CD1c-positive myeloid dendritic cell (primary cell): ENCODE measurements around the gene ICE1.
A peak's percentile ranks its signal among the peaks of the same experiment; 100 is the strongest.
"Not testable (repeated sequence)": the region's sequence is repeated elsewhere in the genome, so short reads cannot be mapped to it uniquely, and the experiment has no call there.

Source experiments
- DNase-seq: peaks from one replicate; pipeline ENCODE4 v3.0.0-alpha.2; 2016; ENCODE audit errors: extremely low spot score

ICE1 gene

DNA sequence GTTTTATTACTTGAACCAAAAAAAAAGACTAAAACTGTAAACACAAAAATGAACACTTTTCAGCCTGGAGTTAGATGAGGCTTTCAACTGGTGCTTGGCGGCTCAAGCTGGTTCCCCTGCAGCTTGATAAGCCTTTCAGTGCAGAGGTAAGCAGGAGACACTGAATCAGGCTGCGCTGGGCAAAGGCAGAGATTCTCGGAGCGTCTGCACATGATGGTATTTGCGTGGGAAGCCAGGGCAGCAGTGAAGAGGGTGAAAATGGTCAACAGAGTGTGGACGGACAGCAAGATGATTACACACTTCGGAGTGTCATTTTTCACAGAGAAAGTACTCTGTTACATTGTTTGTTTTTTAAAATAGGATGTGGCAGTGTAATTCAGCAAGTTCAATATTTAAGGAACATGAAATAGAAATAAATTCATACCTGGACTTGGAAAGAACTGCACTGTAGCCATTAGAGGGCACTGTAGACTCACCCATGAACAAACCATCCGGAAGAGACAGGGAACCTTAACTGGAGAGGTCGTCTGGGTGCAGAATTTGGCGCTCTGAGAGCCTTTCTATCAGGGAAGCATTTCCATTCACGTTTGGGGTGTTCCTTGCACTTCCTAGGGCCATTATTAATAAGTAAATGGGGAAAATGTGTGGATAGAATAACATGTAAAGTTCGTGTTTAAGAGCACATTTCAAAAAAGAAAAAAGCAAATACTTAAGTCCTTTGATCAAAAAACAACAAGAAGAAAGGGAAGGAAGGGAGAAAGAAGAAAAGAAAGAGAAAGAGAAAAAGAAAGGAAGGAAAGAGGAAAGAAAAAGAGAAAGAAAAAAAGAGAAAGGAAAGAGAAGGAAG is 69.8 kb downstream of the ICE1 start:
- peak; percentile 50 for DNase-seq

DNA sequence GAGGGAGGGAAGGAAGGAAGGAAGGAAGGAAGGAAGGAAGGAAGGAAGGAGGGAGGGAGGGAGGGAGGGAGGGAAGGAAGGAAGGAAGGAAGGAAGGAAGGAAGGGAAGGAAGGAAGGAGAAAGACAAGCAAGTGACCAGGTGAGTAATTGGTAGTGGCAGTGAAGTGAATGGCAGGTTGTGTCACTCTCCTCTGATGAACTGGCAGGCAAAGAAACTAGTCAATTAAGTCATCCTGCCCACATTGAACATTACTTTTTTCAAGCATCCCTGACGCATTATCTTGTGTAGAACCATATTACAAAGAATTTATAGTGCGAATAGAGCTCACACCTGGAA is 70.4 kb downstream of the ICE1 start:
- DNase-seq, result not testable (repeated sequence)

DNA sequence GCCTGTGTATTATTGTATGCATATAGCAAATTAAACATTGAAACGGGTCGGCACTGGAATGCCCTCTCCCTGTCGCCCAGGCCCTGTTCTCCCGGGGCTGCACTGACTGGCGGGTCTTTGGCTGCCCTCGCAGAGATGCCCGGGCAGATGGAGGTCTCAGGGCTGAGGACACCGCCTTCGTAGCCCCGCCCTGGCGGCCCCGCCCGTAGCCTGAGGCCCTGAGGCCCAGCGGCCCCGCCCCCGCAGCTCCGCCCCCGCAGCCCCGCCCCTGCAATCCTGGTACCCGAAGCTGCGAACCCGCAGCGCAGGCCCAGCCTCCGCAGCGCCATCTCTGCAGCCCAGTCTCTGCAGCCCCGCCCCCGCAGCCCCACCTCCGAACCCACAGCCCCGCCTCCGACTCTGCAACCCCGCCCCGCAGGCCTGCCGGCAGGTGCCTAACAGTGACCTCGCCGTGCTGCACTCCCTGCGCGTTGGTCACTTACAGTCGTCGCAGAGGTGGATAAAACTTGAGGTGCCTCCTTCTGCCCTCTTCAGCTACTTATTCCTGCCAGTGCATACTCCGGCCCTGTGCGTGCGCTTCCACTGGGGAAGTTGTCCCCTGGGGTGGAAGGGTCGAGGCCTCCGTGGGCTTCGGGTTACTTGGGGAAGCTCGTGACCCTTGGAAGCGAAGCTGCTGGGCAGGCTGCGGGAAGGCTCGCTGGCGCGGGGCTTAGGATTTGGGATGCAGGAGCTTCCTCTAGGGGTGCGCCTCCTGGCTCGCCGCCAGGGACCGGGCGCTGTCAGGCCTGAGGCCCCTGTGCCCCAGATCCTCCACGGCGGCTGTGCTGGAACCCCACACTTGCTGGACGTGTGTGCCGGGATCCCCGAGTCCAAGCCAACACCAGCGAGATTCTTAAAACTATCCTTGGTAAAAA is 72.3 kb downstream of the ICE1 start:
- DNase-seq, result peak; percentile 58

GRCh38 chr5:5497152-5497788 is 74.8 kb downstream of the ICE1 start:
- no peak for DNase-seq

- DNase-seq, result no peak
Observed at GRCh38 chr5:5499442-5499841, 77.0 kb downstream of the ICE1 start.

DNA sequence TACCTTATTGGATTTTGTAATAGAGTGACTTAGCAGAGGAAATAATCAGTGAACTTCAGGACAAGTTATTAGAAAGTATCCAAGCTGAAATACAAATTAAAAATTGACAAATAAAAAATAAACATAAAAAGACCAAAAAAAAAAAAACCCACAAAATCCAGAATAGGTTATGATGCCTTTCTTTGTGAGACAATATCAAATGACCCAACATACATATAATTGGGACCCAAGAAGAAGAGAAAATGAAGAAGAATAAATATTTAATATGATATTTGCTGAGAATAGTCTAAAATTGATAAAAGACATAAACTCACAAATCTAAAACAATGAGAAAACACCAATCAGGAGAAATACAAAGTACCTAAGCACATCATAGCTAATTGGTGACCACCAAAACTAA is 81.8 kb downstream of the ICE1 start:
- no peak for DNase-seq

DNA sequence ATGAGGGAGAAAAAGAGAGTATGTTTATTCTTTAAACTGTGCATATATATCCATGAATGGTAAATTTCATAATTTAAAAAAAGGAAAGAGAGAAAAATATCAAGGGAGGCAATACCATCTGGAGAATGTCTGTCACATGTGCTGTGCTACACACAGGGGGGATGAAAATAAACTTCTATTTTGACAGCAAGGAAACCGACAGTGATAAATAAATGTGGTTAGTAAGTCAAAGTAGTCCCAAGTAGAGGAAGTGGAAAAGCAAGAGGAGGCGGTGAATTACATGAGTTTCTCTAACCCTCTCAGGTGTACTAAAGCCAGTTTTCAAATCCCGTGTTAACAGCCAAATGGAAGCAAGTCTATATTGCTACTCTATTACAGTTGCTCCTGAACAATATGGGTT is 83.3 kb downstream of the ICE1 start:
- DNase-seq, result no peak

GRCh38 chr5:5508391-5508790 is 85.9 kb downstream of the ICE1 start:
- no peak for DNase-seq

DNA sequence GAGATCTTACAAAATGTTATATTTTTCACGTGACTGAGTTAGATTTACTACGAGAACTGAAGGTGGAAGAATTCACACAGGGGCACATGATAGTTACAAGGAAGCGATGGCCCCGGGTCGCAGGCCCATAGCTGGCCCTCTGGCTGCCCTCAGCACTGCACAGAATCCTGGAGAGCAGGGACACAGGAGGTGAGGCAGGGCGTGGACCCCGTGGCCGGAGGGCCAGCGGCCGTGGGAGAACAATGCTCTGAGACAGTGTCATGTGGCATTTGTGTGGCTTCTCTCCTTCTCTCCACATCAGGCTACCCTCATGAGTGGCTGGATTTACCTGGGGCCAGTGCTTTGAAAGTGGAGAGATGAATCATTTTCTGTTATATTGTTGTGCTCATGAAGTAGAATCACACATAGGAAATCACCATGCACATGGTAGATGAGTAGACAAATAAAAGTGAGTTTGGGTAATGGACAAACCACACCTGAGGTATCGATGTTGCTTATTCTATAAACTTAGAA is 89.5 kb downstream of the ICE1 start:
- no peak for DNase-seq

DNA sequence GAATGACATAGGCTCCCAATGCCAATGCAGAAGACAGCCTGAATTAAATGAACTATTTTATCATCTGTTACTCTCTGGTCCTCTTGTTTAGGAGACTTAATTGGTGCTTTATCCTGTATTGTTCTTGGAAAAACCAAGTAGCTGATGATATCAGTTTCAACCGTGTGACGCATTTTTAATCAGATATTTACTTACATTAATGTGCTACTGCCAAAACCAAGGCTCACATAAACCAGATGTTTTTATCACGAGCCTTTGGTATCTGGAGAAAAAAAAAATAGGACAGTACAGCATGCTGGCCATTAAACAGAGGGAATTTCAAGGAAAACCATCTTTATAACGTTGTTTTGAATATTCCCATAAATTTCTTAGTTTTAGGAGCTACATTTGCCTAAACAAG is 90.1 kb downstream of the ICE1 start:
- no peak for DNase-seq

DNA sequence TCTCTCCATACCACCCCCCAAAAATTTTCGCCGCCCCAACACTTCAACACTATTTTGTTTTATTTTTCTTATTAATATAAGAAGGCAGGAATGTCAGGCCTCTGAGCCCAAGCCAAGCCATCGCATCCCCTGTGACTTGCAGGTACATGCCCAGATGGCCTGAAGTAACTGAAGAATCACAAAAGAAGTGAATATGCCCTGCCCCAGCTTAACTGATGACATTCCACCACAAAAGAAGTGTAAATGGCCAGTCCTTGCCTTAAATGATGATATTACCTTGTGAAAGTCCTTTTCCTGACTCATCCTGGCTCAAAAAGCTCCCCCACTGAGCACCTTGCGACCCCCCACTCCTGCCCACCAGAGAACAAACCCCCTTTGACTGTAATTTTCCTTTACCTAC is 98.1 kb downstream of the ICE1 start:
- DNase-seq, result not testable (repeated sequence)

GRCh38 chr5:5521029-5521428 is 98.6 kb downstream of the ICE1 start:
- DNase-seq, result no peak

DNA sequence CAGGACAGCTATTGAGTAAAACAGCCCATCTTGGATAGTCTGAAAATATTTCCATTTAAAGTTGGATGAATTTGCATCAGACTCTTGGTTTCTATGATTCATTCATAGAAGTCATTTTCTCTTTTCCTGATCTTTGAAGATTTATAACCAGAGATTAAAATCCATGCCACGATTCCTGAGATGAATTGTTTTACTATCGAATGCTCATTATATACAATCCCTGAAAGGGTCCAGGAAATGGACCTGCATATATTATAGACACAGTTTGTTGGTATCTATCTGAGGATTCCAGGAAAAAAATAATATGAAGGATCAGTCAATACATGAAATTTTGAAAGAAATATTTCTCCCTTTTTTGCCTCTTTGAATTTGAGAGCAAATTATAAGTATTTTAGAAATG is 99.0 kb downstream of the ICE1 start:
- no peak for DNase-seq

GRCh38 chr5:5522336-5522735 is 99.9 kb downstream of the ICE1 start:
- DNase-seq, result no peak

- DNase-seq, result peak; percentile 39
Observed at GRCh38 chr5:5523066-5523505, 100.6 kb downstream of the ICE1 start.

DNA sequence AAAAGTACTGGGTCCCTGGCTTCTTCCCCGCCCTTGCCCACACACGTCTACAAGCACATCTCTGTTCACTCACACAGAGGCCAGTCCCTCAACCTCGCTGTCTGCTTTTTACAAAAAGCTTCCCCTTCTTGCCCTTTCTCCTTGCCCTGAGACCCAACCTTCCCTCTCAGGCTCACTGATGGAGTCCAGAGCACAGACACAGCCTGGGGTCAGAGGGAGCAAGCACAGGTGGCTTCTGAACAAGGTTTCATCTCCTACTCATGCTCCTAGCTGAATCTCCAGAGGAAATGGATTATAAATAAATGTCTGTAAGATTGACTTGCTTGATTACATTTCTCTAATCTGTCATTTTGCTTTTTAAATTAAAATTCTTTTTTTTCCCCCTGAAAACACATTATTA is 101.8 kb downstream of the ICE1 start:
- no peak for DNase-seq

DNA sequence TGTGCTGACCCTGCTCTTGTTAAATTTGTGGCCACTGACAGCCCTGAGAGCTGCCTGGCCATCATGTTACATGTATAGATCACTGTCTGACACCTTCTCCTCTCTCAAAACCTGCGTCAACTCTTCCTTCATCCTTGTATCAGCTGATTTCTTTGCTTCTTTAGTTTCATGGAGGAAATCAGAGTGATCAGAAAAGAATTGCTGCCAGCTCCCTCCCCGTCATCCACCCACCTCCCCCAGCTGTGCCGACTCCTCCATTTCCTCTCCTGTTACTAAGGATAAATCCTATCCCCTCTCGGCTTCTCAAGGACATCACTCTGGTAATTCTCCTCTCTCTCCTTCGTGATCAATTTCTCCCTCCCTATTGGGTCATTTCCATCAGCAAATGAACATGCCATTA is 108.9 kb downstream of the ICE1 start:
- DNase-seq, result no peak

DNA sequence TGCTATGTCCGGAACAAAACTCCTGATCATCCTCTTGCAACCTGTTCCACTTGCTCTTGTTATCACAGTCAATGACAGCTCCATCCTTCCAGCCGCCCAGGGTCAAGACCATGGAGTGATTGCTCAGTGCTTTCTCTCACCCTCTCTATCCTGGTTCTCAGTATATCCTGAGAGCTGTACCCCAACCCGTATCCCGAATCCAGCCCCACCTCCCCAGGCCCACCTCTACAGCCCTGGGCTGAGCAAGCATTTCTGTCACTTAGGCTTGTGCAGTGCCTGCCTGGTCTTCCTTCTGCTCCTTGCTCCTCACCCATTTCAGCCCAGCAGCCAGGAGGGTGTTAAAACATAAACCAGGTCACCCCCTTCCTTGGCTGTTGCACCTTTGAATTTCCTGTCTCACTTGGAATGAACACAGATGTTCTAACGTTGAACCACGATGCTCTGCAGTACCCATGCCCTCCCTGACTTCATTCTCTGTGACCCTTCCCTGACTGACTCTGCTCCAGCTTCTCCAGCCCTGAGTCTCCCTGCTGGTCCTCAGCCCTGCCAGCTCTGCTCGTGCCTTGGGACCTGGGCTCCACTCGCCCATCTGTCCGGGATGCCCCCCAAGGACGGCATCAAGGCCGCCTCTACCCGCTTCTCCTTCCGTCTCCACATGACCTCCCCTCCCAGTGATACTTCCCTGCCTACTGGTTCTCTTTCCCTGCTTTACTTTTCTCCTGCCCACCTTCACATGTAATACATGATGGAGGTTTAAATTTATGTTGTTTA is 110.0 kb downstream of the ICE1 start:
- no peak for DNase-seq

DNA sequence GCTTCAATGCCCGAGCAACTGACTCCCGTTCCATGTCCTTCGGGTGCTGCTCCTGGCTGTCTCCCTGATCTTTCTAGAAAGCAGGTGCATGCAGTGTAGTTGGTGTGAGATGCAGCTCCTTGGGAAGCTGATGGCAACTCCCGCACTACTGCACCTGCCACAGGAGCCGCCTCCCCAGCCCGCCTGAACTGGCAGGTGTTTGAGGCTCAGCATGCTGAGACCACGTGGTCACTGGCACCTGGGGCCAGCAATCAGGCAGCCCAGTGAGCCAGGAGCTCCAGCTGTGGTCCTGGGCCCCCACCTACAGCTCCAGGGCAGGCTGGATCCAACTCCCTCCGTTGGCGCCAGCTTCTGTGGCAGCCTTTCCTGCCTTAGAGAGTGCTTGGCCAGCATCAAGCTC is 111.5 kb downstream of the ICE1 start:
- no peak for DNase-seq

GRCh38 chr5:5534333-5534732 is 111.9 kb downstream of the ICE1 start:
- no peak for DNase-seq

- DNase-seq, result no peak
Observed at GRCh38 chr5:5536871-5537270, 114.4 kb downstream of the ICE1 start.

- no peak for DNase-seq
Observed at GRCh38 chr5:5537426-5537825, 114.9 kb downstream of the ICE1 start.
